ENCODE data around the gene RELL2. TPM values are rescaled to one million over a fixed set of nuclear protein-coding genes. Genes with fewer than 3 reads are reported as not detected.

The RELL2 gene
- total RNA-seq, 1 experiment from 2014 or later = 23.8 TPM

DNA sequence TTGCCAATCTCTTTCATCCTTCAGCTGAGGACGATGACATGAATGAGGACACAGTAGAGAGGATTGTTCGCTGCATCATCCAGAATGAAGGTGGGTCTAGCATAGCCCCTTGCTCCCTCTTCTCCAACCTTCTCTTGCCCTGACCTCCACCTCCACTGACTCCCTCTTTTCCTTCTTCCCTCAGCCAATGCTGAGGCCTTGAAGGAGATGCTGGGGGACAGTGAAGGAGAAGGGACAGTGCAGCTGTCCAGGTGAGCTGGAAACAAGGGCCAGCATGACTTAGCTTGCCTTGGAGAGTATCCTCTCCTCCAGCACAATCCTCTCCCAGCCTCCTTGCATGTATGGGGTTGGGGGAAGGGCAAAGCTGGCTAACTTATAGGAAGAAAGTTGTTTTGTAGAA, 2.0 kb downstream of the RELL2 start (continued):
- TF ChIP-seq, protein P1, sequence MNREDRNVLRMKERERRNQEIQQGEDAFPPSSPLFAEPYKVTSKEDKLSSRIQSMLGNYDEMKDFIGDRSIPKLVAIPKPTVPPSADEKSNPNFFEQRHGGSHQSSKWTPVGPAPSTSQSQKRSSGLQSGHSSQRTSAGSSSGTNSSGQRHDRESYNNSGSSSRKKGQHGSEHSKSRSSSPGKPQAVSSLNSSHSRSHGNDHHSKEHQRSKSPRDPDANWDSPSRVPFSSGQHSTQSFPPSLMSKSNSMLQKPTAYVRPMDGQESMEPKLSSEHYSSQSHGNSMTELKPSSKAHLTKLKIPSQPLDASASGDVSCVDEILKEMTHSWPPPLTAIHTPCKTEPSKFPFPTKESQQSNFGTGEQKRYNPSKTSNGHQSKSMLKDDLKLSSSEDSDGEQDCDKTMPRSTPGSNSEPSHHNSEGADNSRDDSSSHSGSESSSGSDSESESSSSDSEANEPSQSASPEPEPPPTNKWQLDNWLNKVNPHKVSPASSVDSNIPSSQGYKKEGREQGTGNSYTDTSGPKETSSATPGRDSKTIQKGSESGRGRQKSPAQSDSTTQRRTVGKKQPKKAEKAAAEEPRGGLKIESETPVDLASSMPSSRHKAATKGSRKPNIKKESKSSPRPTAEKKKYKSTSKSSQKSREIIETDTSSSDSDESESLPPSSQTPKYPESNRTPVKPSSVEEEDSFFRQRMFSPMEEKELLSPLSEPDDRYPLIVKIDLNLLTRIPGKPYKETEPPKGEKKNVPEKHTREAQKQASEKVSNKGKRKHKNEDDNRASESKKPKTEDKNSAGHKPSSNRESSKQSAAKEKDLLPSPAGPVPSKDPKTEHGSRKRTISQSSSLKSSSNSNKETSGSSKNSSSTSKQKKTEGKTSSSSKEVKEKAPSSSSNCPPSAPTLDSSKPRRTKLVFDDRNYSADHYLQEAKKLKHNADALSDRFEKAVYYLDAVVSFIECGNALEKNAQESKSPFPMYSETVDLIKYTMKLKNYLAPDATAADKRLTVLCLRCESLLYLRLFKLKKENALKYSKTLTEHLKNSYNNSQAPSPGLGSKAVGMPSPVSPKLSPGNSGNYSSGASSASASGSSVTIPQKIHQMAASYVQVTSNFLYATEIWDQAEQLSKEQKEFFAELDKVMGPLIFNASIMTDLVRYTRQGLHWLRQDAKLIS (CRISPR knock-in tag; IDR thresholded peaks at IDR 0.05; ENCODE audit: borderline replicate concordance) = no peak
- TF ChIP-seq SMAD4 (CRISPR knock-in tag; IDR thresholded peaks at IDR 0.05) = no peak
- TF ChIP-seq, protein P2, sequence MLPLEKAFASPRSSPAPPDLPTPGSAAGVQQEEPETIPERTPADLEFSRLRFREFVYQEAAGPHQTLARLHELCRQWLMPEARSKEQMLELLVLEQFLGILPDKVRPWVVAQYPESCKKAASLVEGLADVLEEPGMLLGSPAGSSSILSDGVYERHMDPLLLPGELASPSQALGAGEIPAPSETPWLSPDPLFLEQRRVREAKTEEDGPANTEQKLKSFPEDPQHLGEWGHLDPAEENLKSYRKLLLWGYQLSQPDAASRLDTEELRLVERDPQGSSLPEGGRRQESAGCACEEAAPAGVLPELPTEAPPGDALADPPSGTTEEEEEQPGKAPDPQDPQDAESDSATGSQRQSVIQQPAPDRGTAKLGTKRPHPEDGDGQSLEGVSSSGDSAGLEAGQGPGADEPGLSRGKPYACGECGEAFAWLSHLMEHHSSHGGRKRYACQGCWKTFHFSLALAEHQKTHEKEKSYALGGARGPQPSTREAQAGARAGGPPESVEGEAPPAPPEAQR (CRISPR knock-in tag; IDR thresholded peaks at IDR 0.05) = no peak
- no peak for TF ChIP-seq ZNF121 (CRISPR knock-in tag; IDR thresholded peaks at IDR 0.05)
- TF ChIP-seq, protein P3, sequence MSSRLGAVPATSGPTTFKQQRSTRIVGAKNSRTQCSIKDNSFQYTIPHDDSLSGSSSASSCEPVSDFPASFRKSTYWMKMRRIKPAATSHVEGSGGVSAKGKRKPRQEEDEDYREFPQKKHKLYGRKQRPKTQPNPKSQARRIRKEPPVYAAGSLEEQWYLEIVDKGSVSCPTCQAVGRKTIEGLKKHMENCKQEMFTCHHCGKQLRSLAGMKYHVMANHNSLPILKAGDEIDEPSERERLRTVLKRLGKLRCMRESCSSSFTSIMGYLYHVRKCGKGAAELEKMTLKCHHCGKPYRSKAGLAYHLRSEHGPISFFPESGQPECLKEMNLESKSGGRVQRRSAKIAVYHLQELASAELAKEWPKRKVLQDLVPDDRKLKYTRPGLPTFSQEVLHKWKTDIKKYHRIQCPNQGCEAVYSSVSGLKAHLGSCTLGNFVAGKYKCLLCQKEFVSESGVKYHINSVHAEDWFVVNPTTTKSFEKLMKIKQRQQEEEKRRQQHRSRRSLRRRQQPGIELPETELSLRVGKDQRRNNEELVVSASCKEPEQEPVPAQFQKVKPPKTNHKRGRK (CRISPR knock-in tag; IDR thresholded peaks at IDR 0.05; ENCODE audit: borderline replicate concordance) = no peak
- TF ChIP-seq SP1 (CRISPR knock-in tag; conservative IDR thresholded peaks at IDR 0.05) = no peak
- no peak for TF ChIP-seq NFYB (CRISPR knock-in tag; conservative IDR thresholded peaks at IDR 0.05; ENCODE audit: low read depth)
- TF ChIP-seq, protein P4, sequence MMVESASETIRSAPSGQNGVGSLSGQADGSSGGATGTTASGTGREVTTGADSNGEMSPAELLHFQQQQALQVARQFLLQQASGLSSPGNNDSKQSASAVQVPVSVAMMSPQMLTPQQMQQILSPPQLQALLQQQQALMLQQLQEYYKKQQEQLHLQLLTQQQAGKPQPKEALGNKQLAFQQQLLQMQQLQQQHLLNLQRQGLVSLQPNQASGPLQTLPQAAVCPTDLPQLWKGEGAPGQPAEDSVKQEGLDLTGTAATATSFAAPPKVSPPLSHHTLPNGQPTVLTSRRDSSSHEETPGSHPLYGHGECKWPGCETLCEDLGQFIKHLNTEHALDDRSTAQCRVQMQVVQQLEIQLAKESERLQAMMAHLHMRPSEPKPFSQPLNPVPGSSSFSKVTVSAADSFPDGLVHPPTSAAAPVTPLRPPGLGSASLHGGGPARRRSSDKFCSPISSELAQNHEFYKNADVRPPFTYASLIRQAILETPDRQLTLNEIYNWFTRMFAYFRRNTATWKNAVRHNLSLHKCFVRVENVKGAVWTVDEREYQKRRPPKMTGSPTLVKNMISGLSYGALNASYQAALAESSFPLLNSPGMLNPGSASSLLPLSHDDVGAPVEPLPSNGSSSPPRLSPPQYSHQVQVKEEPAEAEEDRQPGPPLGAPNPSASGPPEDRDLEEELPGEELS (CRISPR knock-in tag; IDR thresholded peaks at IDR 0.05) = no peak

DNA sequence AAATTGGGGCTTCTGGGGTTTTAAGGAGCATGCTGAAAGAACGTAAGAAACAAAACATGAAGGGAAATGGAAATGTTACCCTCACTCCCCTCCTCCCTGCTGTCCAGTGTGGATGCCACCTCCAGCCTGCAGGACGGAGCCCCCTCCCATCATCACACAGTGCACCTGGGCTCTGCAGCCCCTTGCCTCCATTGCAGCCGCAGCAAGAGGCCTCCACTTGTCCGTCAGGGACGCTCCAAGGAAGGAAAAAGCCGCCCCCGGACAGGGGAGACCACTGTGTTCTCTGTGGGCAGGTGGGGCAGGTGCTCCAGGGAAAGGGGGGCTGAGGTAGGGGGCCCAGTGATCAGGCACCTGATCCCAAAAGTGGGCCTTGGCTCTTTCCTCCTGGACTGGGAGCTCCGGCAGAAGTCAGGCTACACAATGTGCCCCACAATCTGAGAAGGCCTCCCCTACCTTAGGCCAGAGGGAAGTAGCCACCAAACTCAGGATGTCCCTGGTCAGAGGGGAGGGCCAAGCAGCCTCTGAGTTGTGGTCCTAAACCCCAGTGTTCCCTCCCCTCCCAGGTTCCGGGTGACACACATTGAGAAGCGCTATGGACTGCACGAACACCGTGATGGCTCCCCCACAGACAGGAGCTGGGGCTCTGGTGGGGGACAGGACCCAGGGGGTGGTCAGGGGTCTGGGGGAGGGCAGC, 2.7 kb downstream of the RELL2 start:
- Mint-ChIP-seq H3K27me3 (ENCODE audit: low read depth) (no peaks in the 10 kb centered on the region), H3K9me3 (no peaks in the 10 kb centered on the region), H3K4me3 (no peak overlapping the region), H3K27ac (no peak overlapping the region), H3K4me1 (peaks cover 26% of the 10 kb centered on the region), H3K36me3 (peaks cover 8% of the 10 kb centered on the region)
- no peak for DNase-seq (ENCODE audit: low spot score)
- ChIA-PET POLR2A (interaction anchor here (1.7 kb wide), 1 partner anchor 11 kb away, joined by 5 read pairs; the partner anchor contains the start of gene FCHSD1), CTCF (interaction anchor here (1.1 kb wide), 1 partner anchor 20 kb away, joined by 4 read pairs; the partner anchor contains the start of gene DIAPH1)
- TF ChIP-seq NFATC4 (CRISPR knock-in tag; IDR thresholded peaks at IDR 0.05) (no peak), NR2C2 (CRISPR knock-in tag; IDR thresholded peaks at IDR 0.05) (no peak), TEAD4 (CRISPR knock-in tag; IDR thresholded peaks at IDR 0.05) (no peak), ZNF671 (CRISPR knock-in tag; IDR thresholded peaks at IDR 0.05) (no peak), RELA (CRISPR knock-in tag; IDR thresholded peaks at IDR 0.05; ENCODE audit: borderline replicate concordance) (no peak), ZNF219 (CRISPR knock-in tag; IDR thresholded peaks at IDR 0.05; ENCODE audit: borderline replicate concordance) (no peak), ZBTB21 (CRISPR knock-in tag; IDR thresholded peaks at IDR 0.05; ENCODE audit: borderline replicate concordance) (no peak)
- TF ChIP-seq, protein P4 (CRISPR knock-in tag; IDR thresholded peaks at IDR 0.05) = no peak
- TF ChIP-seq, protein P5, sequence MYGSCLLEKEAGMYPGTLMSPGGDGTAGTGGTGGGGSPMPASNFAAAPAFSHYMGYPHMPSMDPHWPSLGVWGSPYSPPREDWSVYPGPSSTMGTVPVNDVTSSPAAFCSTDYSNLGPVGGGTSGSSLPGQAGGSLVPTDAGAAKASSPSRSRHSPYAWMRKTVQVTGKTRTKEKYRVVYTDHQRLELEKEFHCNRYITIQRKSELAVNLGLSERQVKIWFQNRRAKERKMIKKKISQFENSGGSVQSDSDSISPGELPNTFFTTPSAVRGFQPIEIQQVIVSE (CRISPR knock-in tag; IDR thresholded peaks at IDR 0.05; ENCODE audit: borderline replicate concordance) = no peak
- TF ChIP-seq, protein P6, sequence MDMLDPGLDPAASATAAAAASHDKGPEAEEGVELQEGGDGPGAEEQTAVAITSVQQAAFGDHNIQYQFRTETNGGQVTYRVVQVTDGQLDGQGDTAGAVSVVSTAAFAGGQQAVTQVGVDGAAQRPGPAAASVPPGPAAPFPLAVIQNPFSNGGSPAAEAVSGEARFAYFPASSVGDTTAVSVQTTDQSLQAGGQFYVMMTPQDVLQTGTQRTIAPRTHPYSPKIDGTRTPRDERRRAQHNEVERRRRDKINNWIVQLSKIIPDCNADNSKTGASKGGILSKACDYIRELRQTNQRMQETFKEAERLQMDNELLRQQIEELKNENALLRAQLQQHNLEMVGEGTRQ (CRISPR knock-in tag; IDR thresholded peaks at IDR 0.05) = no peak
- no peak for ATAC-seq

Data from WTC11 (cell line).